Esophagus muscularis mucosa (tissue), 4 donors: ENCODE measurements around the gene SETBP1. TPM values are rescaled to one million over a fixed set of nuclear protein-coding genes. Genes with fewer than 3 reads are reported as not detected.

Source experiments
- DNase-seq: peaks from one replicate; pipeline ENCODE4 v3.0.0-alpha.2; 2017; ENCODE audit errors: extremely low spot score
- H3K27ac ChIP-seq, 4 donors: fragments of 200-600 bp; sonication (generic); replicated peaks in 1 of 4; 1 replicate in 3 of 4; 2 replicates in 1 of 4; pipeline ENCODE4 v1.5.1; 2016 to 2019; ENCODE audit warnings: mild to moderate bottlenecking in 1 of 4
- H3K27me3 ChIP-seq, 4 donors: fragments of 200-600 bp; sonication (generic); one replicate each; pipeline versions ENCODE4 v1.5.1 to v1.6.0; 2016 to 2019
- H3K36me3 ChIP-seq, 4 donors: fragments of 200-600 bp; sonication (generic); one replicate each; pipeline ENCODE4 v1.5.1; 2016 to 2019
- H3K4me1 ChIP-seq, 4 donors: fragments of 200-600 bp; sonication (generic); one replicate each; pipeline ENCODE4 v1.5.1; 2016 to 2019
- H3K4me3 ChIP-seq, 4 donors: fragments of 200-600 bp; sonication (generic); 1 replicate in 2 of 4; 2 replicates in 2 of 4; pipeline ENCODE4 v1.5.1; 2016 to 2019; ENCODE audit warnings: mild to moderate bottlenecking in 4 of 4, moderate library complexity in 1 of 4
- H3K9me3 ChIP-seq, 4 donors: fragments of 200-600 bp; sonication (generic); 1 replicate in 3 of 4; 2 replicates in 1 of 4; pipeline ENCODE4 v1.5.1; 2016 to 2019
- EP300 ChIP-seq: sonication (generic); formaldehyde crosslinking; IDR thresholded peaks from one replicate; pipeline ENCODE4 v1.6.1; 2017; ENCODE audit warnings: antibody characterized with exemption
- POLR2A ChIP-seq: fragments of 450-650 bp; IDR thresholded peaks from one replicate; pipeline ENCODE4 v1.6.1; 2017; ENCODE audit warnings: antibody characterized with exemption, moderate library complexity, mild to moderate bottlenecking, low read depth
- POLR2AphosphoS5 ChIP-seq, 2 donors: sonication (generic); formaldehyde crosslinking; IDR thresholded peaks; one replicate each; pipeline ENCODE4 v1.6.1; 2017; ENCODE audit warnings: antibody characterized with exemption in 2 of 2
- WGBS: methylation state at CpG from one replicate; pipeline ENCODE4 v1.1.5; 2018; 5-methylcytosine and 5-hydroxymethylcytosine counted together
- intact Hi-C: fragments of 100-400 bp; cut with DNase I; formaldehyde crosslinking; loops from one replicate; pipeline ENCODE4 v1.15.1; 2023
- total RNA-seq, 4 donors: library from RNA; depleted of rRNA; stranded (reverse); fragments of >200 nt; gene quantifications; one replicate each; pipeline versions ENCODE4 v1.1.0 to v1.2.1, GENCODE V29; 2016
- TF ChIP-seq, protein P1 (sequence below), 3 experiments: fragments of 200-600 bp in 2 of 3; fragments of 450-650 bp in 1 of 3; sonication (generic) in 2 of 3; IDR thresholded peaks; one replicate each; pipeline ENCODE4 v1.5.1; 2017 to 2019; ENCODE audit warnings: antibody characterized with exemption in 3 of 3, mild to moderate bottlenecking in 2 of 3, moderate library complexity in 1 of 3

The SETBP1 gene
- total RNA-seq, 4 donors from 2014 or later = 40.9 to 86.5 (median 65.1) TPM

DNA sequence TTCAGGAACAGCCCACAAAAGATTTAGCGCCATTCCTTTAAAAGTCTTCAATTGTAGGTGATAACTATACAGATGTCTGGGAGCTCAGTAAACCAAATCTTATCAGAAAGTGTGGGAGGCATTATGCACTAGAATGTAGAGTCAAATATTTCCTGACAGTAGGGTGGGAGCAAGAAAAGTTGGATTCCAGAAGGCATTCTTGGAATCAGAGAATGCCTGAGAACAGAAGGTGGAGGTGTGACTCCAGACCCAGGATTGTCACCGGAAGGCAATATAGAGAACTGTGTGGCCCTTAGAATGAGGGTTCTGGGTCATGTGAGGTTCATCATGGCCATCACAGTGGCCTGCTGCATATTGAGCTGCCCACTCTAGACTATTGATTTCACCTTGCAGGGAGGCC is 90.0 kb downstream of the SETBP1 start:
- 100% methylated on average over 2 of the region's 2 CpGs for WGBS
- DNase-seq = no peak
- Histone ChIP-seq H3K4me1 (peaks cover 17 to 70% (median 53%) of the 10 kb centered on the region in 4 donors), H3K4me3 (no peak overlapping the region), H3K36me3 (no peaks in the 10 kb centered on the region), H3K27ac (no peak overlapping the region), H3K27me3 (no peaks in the 10 kb centered on the region), H3K9me3 (no peaks in the 10 kb centered on the region)
- TF ChIP-seq POLR2AphosphoS5 (IDR thresholded peaks at IDR 0.05) = no peak
- TF ChIP-seq POLR2A = no peak
- TF ChIP-seq, protein P1, sequence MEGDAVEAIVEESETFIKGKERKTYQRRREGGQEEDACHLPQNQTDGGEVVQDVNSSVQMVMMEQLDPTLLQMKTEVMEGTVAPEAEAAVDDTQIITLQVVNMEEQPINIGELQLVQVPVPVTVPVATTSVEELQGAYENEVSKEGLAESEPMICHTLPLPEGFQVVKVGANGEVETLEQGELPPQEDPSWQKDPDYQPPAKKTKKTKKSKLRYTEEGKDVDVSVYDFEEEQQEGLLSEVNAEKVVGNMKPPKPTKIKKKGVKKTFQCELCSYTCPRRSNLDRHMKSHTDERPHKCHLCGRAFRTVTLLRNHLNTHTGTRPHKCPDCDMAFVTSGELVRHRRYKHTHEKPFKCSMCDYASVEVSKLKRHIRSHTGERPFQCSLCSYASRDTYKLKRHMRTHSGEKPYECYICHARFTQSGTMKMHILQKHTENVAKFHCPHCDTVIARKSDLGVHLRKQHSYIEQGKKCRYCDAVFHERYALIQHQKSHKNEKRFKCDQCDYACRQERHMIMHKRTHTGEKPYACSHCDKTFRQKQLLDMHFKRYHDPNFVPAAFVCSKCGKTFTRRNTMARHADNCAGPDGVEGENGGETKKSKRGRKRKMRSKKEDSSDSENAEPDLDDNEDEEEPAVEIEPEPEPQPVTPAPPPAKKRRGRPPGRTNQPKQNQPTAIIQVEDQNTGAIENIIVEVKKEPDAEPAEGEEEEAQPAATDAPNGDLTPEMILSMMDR (IDR thresholded peaks at IDR 0.05) = no peak
- TF ChIP-seq EP300 = no peak
- intact Hi-C loops = no loop called here

DNA sequence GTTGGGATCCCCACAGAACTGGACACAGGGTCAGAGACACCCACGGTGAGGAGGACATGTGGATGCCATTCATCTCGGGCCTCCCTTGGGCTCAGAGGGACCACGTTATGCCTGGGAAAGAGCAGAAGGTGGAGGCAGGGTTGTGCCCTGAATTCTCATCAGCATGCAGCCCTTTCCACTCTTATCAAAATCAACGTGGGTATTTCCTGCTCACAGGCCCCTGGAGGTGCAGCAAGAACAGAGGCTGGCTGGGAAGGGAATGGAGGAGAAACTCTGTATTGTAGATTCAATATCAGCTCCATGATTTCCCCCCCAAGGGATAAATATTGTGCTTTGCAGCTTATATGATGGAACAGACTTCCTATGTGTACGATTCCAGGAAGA is 90.9 kb downstream of the SETBP1 start:
- Histone ChIP-seq H3K9me3 (no peaks in the 10 kb centered on the region), H3K36me3 (no peaks in the 10 kb centered on the region), H3K27ac (peak overlapping the region in 3 of 4 donors; percentile 41 to 61 (median 58)), H3K4me1 (peaks cover 17 to 64% (median 47%) of the 10 kb centered on the region in 4 donors), H3K4me3 (no peak overlapping the region), H3K27me3 (no peaks in the 10 kb centered on the region)
- intact Hi-C loops = no loop called here
- no peak for DNase-seq
- WGBS = 72% methylated on average over 3 of the region's 5 CpGs
- TF ChIP-seq POLR2AphosphoS5 (IDR thresholded peaks at IDR 0.05) = no peak
- no peak for TF ChIP-seq EP300
- TF ChIP-seq POLR2A = no peak

DNA sequence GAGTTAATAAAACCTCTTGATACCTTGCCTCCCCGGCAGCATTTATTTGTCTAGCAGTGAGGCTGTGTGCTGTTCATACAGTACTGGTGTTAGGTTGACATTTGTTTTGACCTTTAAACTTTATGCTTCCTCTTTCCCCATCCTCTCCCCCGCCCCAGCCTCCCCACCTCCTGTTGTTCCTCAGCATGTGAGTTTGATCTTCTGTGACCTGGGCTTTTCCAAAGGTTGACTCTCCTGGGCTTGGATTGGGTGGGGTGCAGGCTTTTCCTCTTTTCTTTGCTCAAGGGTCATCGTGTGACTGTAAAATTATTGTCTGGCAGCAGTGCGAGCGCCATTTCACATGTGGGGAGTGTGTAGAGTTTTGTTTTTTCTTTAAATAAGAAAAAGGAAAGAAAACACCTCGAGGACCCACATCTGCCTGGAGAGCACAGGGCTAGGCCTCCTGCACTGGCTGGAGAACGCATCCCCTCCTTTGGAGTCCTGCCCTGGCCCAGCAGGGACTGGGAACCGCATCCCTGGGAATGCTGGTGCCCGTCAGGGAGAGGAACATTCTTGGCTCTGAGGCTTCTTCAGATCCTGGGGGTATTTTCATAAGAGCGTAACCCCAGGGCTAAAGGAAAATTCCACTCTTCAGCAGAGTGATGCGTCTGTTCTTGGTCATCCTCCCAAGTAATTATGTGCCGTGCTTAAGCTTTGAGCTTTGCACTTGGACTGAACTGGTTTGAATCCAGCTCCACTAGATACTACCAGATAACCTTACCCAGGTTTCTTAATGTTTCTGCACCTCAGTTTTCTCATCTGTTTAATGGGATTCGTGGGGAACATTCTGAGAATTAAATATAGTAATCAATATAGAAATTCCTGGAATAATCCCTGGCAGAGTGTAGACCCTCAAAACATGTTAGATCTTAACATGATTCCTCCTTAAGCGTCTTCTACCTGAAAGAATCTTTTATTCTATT is 91.5 kb downstream of the SETBP1 start:
- no peak overlapping the region for H3K4me3 ChIP-seq
- no peaks in the 10 kb centered on the region for H3K36me3 ChIP-seq
- no peak for DNase-seq
- intact Hi-C loops = no loop called here
- peak overlapping the region; percentile 25 to 61 (median 50) for H3K27ac ChIP-seq
- H3K27me3 ChIP-seq = no peaks in the 10 kb centered on the region
- WGBS = 68% methylated on average over 14 of the region's 14 CpGs
- TF ChIP-seq, protein P1 (IDR thresholded peaks at IDR 0.05) = no peak
- TF ChIP-seq POLR2AphosphoS5 (IDR thresholded peaks at IDR 0.05) (no peak), POLR2A (no peak)
- H3K4me1 ChIP-seq = peaks cover 18 to 65% (median 48%) of the 10 kb centered on the region in 4 donors
- H3K9me3 ChIP-seq = no peaks in the 10 kb centered on the region

DNA sequence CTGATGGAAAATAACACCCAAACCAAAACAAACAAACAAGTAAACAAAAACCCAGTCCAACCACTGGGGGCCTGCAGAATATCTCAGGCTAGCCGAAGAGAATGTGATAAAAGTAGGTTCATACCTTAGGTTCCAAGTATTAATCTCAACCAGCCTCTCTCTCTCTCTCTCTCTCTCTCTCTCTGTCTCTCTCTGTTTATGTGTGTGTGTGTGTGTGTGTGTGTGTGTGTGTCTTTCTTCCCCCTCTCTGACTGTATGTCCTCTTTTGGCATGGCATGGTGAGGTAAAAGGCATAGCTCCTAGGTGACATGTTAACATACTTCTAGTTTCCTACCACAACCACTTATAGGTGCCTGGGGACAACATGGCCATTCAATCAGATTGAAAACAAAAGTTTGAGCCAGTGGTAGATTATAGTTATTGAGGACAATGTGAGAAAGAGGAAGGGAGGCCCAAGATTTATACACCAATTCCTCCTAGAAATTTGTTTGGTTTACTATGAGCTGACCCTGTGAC is 93.0 kb downstream of the SETBP1 start:
- TF ChIP-seq EP300 (no peak), POLR2A (no peak), POLR2AphosphoS5 (IDR thresholded peaks at IDR 0.05) (no peak)
- TF ChIP-seq, protein P1 (IDR thresholded peaks at IDR 0.05) = no peak
- intact Hi-C loops = no loop called here
- Histone ChIP-seq H3K27ac (no peak overlapping the region), H3K36me3 (no peaks in the 10 kb centered on the region), H3K4me1 (peaks cover 25 to 79% (median 59%) of the 10 kb centered on the region in 4 donors), H3K9me3 (no peaks in the 10 kb centered on the region), H3K27me3 (no peaks in the 10 kb centered on the region), H3K4me3 (no peak overlapping the region)
- no peak for DNase-seq
- WGBS = 100% methylated on average over 1 of the region's 1 CpG

DNA sequence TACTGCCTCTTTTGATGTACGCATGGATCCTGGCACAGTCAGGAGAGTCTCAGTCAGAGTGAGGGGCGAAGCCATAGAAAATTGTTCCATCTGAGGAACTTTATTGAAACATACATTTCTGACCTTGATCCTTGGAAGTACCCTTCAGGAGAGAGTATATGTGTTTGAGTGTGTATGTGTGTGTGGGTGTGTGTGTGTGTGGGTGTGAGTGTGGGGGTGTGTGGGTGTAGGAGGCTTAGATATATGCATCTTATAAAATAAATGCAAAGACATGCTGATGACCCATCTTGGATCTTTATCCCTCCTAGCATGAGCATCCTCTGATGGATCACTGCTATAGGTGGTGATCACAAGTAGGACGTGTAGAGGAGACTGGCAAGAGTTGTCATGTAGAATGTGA is 93.5 kb downstream of the SETBP1 start:
- H3K4me3 ChIP-seq = no peak overlapping the region
- peaks cover 27 to 79% (median 61%) of the 10 kb centered on the region in 4 donors for H3K4me1 ChIP-seq
- intact Hi-C loops = no loop called here
- 86% methylated on average over 2 of the region's 3 CpGs for WGBS
- no peak overlapping the region for H3K27ac ChIP-seq
- TF ChIP-seq POLR2A (no peak), POLR2AphosphoS5 (IDR thresholded peaks at IDR 0.05) (no peak)
- H3K9me3 ChIP-seq = no peaks in the 10 kb centered on the region
- DNase-seq = no peak
- H3K36me3 ChIP-seq = no peaks in the 10 kb centered on the region
- no peaks in the 10 kb centered on the region for H3K27me3 ChIP-seq
